Calu3 (cell line): ENCODE results near the gene ACTN1. TPM values are rescaled to one million over a fixed set of nuclear protein-coding genes. Genes with fewer than 3 reads are reported as not detected.

Experiments
- BruUV-seq: library from RNA; stranded (reverse); fragments of 400-500 nt; replicated peaks from 2 replicates; lab custom pipeline; 2021; lab: Mats Ljungman, UMichigan
- CTCF ChIA-PET: fragments of 300-600 bp; sonication (Branson Sonifier 250); formaldehyde crosslinking; loops from one replicate; lab custom pipeline; 2022; ENCODE audit warnings: antibody characterized with exemption; lab: Charles Lee
- DNase-seq: peaks from one replicate; pipeline ENCODE4 v3.0.0; 2022
- H3K27ac Mint-ChIP-seq: one replicate; pipeline ENCODE4 v1.8.0; 2022; ENCODE audit warnings: mixed read lengths; ENCODE audit not compliant: unreplicated experiment
- H3K27me3 Mint-ChIP-seq: one replicate; pipeline ENCODE4 v1.8.0; 2022; ENCODE audit warnings: mixed read lengths; ENCODE audit not compliant: unreplicated experiment
- H3K36me3 Mint-ChIP-seq: one replicate; pipeline ENCODE4 v1.8.0; 2022; ENCODE audit warnings: mild to moderate bottlenecking, moderate library complexity, mixed read lengths; ENCODE audit not compliant: insufficient read depth, unreplicated experiment
- H3K4me1 Mint-ChIP-seq: one replicate; pipeline ENCODE4 v1.8.0; 2022; ENCODE audit warnings: mild to moderate bottlenecking, low read depth, mixed read lengths; ENCODE audit not compliant: unreplicated experiment
- H3K4me3 Mint-ChIP-seq: one replicate; pipeline ENCODE4 v1.8.0; 2022; ENCODE audit warnings: mild to moderate bottlenecking, low read depth, moderate library complexity, mixed read lengths; ENCODE audit not compliant: unreplicated experiment
- H3K9me3 Mint-ChIP-seq: one replicate; pipeline ENCODE4 v1.8.0; 2022; ENCODE audit warnings: low read depth, mixed read lengths; ENCODE audit not compliant: unreplicated experiment
- intact Hi-C: fragments of 100-400 bp; cut with micrococcal nuclease; formaldehyde crosslinking; loops from one replicate; pipeline ENCODE4 v1.10.0; 2022; ENCODE audit not compliant: unreplicated experiment
- total RNA-seq: library from RNA; stranded (reverse); gene quantifications from 2 replicates; pipeline ENCODE4 v1.2.3, GENCODE V29; 2022
- TF ChIP-seq, protein P1 (sequence below): fragments of 200-600 bp; IDR thresholded peaks from one replicate; pipeline ENCODE4 v1.8.0; 2022; ENCODE audit warnings: antibody characterized with exemption; ENCODE audit not compliant: unreplicated experiment

ACTN1 gene
- total RNA-seq, 1 experiment from 2014 or later, result 326 TPM

DNA sequence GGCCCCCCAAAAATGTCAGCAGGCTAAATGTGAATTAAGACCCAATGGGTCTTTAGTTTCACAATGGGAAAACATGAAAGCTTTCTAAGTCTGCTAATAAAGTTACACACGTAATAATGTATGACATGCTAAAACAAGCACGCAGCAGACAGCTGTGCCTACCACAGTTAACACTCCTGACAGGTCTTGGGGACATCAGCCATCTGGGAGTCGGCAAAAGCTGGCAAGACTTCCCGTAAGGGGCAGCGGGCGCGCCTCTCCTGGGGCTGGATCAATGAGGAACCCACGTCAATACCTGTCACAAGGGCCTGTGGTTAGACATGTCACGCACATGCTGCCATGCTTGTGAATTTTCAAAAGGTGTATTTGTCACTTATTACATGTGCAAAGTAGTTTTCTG is 45.0 kb downstream of the ACTN1 start:
- Mint-ChIP-seq H3K9me3 (no peaks in the 10 kb centered on the region), H3K27me3 (no peaks in the 10 kb centered on the region), H3K36me3 (peaks cover 65% of the 10 kb centered on the region), H3K4me1 (peaks cover 45% of the 10 kb centered on the region), H3K4me3 (no peak overlapping the region), H3K27ac (no peak overlapping the region)
- DNase-seq, result no peak
- BruUV-seq, result no TSS peak
- TF ChIP-seq, protein P1, sequence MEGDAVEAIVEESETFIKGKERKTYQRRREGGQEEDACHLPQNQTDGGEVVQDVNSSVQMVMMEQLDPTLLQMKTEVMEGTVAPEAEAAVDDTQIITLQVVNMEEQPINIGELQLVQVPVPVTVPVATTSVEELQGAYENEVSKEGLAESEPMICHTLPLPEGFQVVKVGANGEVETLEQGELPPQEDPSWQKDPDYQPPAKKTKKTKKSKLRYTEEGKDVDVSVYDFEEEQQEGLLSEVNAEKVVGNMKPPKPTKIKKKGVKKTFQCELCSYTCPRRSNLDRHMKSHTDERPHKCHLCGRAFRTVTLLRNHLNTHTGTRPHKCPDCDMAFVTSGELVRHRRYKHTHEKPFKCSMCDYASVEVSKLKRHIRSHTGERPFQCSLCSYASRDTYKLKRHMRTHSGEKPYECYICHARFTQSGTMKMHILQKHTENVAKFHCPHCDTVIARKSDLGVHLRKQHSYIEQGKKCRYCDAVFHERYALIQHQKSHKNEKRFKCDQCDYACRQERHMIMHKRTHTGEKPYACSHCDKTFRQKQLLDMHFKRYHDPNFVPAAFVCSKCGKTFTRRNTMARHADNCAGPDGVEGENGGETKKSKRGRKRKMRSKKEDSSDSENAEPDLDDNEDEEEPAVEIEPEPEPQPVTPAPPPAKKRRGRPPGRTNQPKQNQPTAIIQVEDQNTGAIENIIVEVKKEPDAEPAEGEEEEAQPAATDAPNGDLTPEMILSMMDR, result no peak
- CTCF ChIA-PET, result no interaction called here
- intact Hi-C loops, result no loop called here

DNA sequence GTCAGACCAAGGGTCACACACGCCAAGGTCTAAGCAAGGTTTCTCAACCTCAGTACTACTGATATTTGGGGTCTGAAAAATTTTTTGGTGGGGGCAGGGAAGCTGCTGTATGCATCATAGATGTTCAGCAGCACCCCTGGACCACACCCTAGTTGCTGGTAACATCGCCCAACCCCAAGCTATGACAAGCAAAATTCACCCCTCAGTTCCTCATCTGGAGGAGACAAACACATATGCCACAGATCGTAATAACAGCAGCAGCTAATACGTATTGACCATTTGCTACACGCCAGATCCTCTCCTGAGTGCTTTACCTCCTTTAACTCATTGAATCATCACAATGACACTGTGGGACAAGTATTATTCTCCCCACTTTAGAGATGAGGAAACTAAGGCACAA is 46.4 kb downstream of the ACTN1 start:
- Mint-ChIP-seq H3K27me3 (no peaks in the 10 kb centered on the region), H3K4me3 (no peak overlapping the region), H3K4me1 (peaks cover 35% of the 10 kb centered on the region), H3K9me3 (no peaks in the 10 kb centered on the region), H3K27ac (no peak overlapping the region), H3K36me3 (peaks cover 63% of the 10 kb centered on the region)
- intact Hi-C loops, result no loop called here
- TF ChIP-seq, protein P1, result no peak
- DNase-seq, result no peak
- CTCF ChIA-PET, result no interaction called here
- BruUV-seq, result no TSS peak

DNA sequence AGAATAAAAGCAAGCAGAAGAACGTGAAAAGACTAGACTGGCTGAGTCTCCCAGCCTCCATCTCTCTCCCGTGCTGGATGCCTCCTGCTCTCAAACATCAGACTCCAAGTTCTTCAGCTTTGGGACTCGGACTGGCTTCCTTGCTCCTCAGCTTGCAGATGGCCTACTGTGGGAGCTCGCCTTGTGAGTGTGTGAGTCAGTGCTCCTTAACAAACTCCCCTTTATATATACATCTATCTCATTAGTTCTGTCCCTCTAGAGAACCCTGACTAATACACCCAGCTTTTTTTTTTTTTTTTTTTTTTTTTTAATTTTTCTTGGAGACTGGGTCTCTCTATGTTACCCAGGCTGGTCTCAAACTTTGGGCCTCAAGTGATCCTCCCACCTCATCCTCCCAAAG is 46.9 kb downstream of the ACTN1 start:
- no peak overlapping the region for H3K4me3 Mint-ChIP-seq
- BruUV-seq, result no TSS peak
- peaks cover 34% of the 10 kb centered on the region for H3K4me1 Mint-ChIP-seq
- H3K36me3 Mint-ChIP-seq, result peaks cover 61% of the 10 kb centered on the region
- CTCF ChIA-PET, result interaction anchor here (0.7 kb wide), 1 partner anchor 8 kb away, joined by 5 read pairs; no protein-coding TSS in a partner anchor
- no peak overlapping the region for H3K27ac Mint-ChIP-seq
- no peaks in the 10 kb centered on the region for H3K9me3 Mint-ChIP-seq
- DNase-seq, result no peak
- TF ChIP-seq, protein P1, result no peak
- intact Hi-C loops, result no loop called here
- no peaks in the 10 kb centered on the region for H3K27me3 Mint-ChIP-seq

DNA sequence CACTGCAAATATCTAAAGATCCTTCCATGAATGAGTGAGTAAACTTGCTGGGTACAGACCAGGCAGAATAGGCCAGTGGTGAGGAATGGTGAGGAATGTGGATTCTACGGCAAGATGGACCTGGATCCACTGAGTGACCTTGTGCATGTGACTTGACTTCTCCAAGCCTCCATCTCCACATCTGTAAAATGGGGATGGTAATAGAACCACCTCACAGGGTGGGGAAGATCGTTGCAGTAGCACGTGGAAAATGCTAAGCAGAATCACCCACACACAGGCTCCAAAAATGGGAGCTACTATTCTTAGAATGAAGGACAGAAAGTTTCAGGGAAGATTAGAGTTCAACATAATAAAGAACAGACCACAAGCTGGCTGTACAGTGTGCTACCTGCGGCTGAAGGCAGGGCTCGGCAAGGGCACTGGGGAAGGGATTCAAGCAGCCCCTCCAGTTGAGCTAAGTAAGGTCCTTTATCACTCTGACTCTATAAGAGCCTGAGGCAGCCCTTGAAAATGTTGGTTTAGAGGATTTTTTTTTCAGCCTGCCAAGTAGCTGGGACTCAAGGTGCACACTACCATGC is 47.5 kb downstream of the ACTN1 start:
- Mint-ChIP-seq H3K27ac (peak overlapping the region; percentile 66), H3K9me3 (no peaks in the 10 kb centered on the region), H3K27me3 (no peaks in the 10 kb centered on the region), H3K36me3 (peaks cover 55% of the 10 kb centered on the region), H3K4me3 (no peak overlapping the region), H3K4me1 (peaks cover 28% of the 10 kb centered on the region)
- TF ChIP-seq, protein P1, result no peak
- intact Hi-C loops, result no loop called here
- CTCF ChIA-PET, result interaction anchor here (0.7 kb wide), 1 partner anchor 8 kb away, joined by 5 read pairs; no protein-coding TSS in a partner anchor
- BruUV-seq, result no TSS peak
- no peak for DNase-seq
